Stimulated activated naive B cell treated with anti-CD40 and anti-IgM and Interleukin-4, amounts not matched to agents 10 μg/mL and 1 μg/mL and 100 μg/mL, for 72 hours (primary cell): ENCODE data around the gene PAQR8.

Source experiments
- ATAC-seq, 2 donors: fragments of 150-1000 bp; cut with Tn5 transposase; replicated peaks; 2 replicates each; pipeline ENCODE4 v1.10.0; 2021; ENCODE audit warnings: moderate library complexity in 1 of 2
- DNase-seq: peaks from one replicate; pipeline ENCODE4 v3.0.0; 2021
- H3K27ac Mint-ChIP-seq: one replicate; pipeline ENCODE4 v1.8.0; 2022; ENCODE audit warnings: mild to moderate bottlenecking, mixed read lengths
- H3K27me3 Mint-ChIP-seq, 2 donors: one replicate each; pipeline ENCODE4 v1.8.0; 2022; ENCODE audit warnings: mixed read lengths in 2 of 2
- H3K36me3 Mint-ChIP-seq, 2 donors: one replicate each; pipeline ENCODE4 v1.8.0; 2022; ENCODE audit warnings: mixed read lengths in 2 of 2, mild to moderate bottlenecking in 1 of 2
- H3K4me1 Mint-ChIP-seq, 2 donors: one replicate each; pipeline ENCODE4 v1.8.0; 2022; ENCODE audit warnings: mixed read lengths in 2 of 2, mild to moderate bottlenecking in 1 of 2
- H3K4me3 Mint-ChIP-seq, 2 donors: one replicate each; pipeline ENCODE4 v1.8.0; 2022; ENCODE audit warnings: mild to moderate bottlenecking in 2 of 2, mixed read lengths in 2 of 2, moderate library complexity in 1 of 2
- H3K9me3 Mint-ChIP-seq, 2 donors: one replicate each; pipeline ENCODE4 v1.8.0; 2022; ENCODE audit warnings: mixed read lengths in 2 of 2, mild to moderate bottlenecking in 1 of 2

The PAQR8 gene

GRCh38 chr6:52336919-52337561 is 24.9 kb upstream of the PAQR8 start:
- DNase-seq = no peak
- no peak for ATAC-seq
- H3K4me1 Mint-ChIP-seq = peaks cover 14 to 25% of the 10 kb centered on the region in 2 donors
- H3K4me3 Mint-ChIP-seq = no peak overlapping the region
- no peaks in the 10 kb centered on the region for H3K27me3 Mint-ChIP-seq
- no peaks in the 10 kb centered on the region for H3K36me3 Mint-ChIP-seq
- H3K9me3 Mint-ChIP-seq = no peaks in the 10 kb centered on the region
- no peak overlapping the region for H3K27ac Mint-ChIP-seq

GRCh38 chr6:52337633-52338290 is 24.2 kb upstream of the PAQR8 start:
- H3K4me1 Mint-ChIP-seq = peaks cover 15 to 28% of the 10 kb centered on the region in 2 donors
- no peaks in the 10 kb centered on the region for H3K36me3 Mint-ChIP-seq
- no peaks in the 10 kb centered on the region for H3K9me3 Mint-ChIP-seq
- DNase-seq (no peak), ATAC-seq (no peak)
- no peak overlapping the region for H3K27ac Mint-ChIP-seq
- no peaks in the 10 kb centered on the region for H3K27me3 Mint-ChIP-seq
- H3K4me3 Mint-ChIP-seq = no peak overlapping the region

- H3K27ac Mint-ChIP-seq = no peak overlapping the region
- DNase-seq = no peak
- ATAC-seq = no peak
- no peaks in the 10 kb centered on the region for H3K9me3 Mint-ChIP-seq
- H3K27me3 Mint-ChIP-seq = peaks cover 0 to 3% of the 10 kb centered on the region in 2 donors
- H3K4me3 Mint-ChIP-seq = no peak overlapping the region
- no peaks in the 10 kb centered on the region for H3K36me3 Mint-ChIP-seq
- H3K4me1 Mint-ChIP-seq = peaks cover 5 to 13% of the 10 kb centered on the region in 2 donors
Observed at GRCh38 chr6:52340603-52340880, 21.4 kb upstream of the PAQR8 start.

- H3K27me3 Mint-ChIP-seq = peaks cover 0 to 3% of the 10 kb centered on the region in 2 donors
- DNase-seq (no peak), ATAC-seq (no peak)
- no peak overlapping the region for H3K4me3 Mint-ChIP-seq
- H3K4me1 Mint-ChIP-seq = peaks cover 5 to 13% of the 10 kb centered on the region in 2 donors
- H3K27ac Mint-ChIP-seq = no peak overlapping the region
- no peaks in the 10 kb centered on the region for H3K9me3 Mint-ChIP-seq
- no peaks in the 10 kb centered on the region for H3K36me3 Mint-ChIP-seq
Observed at GRCh38 chr6:52341561-52342260, 20.2 kb upstream of the PAQR8 start.

GRCh38 chr6:52345311-52345710 is 16.6 kb upstream of the PAQR8 start:
- no peaks in the 10 kb centered on the region for H3K36me3 Mint-ChIP-seq
- H3K27ac Mint-ChIP-seq = no peak overlapping the region
- H3K4me1 Mint-ChIP-seq = peaks cover 2 to 11% of the 10 kb centered on the region in 2 donors
- H3K9me3 Mint-ChIP-seq = no peaks in the 10 kb centered on the region
- DNase-seq = no peak
- no peak for ATAC-seq
- H3K4me3 Mint-ChIP-seq = no peak overlapping the region
- peaks cover 0 to 3% of the 10 kb centered on the region in 2 donors for H3K27me3 Mint-ChIP-seq

GRCh38 chr6:52346503-52346902 is 15.4 kb upstream of the PAQR8 start:
- no peak overlapping the region for H3K27ac Mint-ChIP-seq
- peaks cover 0 to 3% of the 10 kb centered on the region in 2 donors for H3K27me3 Mint-ChIP-seq
- H3K4me1 Mint-ChIP-seq = peaks cover 13 to 23% of the 10 kb centered on the region in 2 donors

GRCh38 chr6:52347818-52348217 is 14.1 kb upstream of the PAQR8 start:
- H3K36me3 Mint-ChIP-seq = no peaks in the 10 kb centered on the region

More at GRCh38 chr6:52346503-52346902, 15.4 kb upstream of the PAQR8 start:
- Mint-ChIP-seq H3K9me3 (no peaks in the 10 kb centered on the region), H3K36me3 (no peaks in the 10 kb centered on the region), H3K4me3 (no peak overlapping the region)
- ATAC-seq (no peak), DNase-seq (no peak)

GRCh38 chr6:52351879-52352238 is 10.1 kb upstream of the PAQR8 start:
- no peak for DNase-seq
- Mint-ChIP-seq H3K4me1 (peaks cover 26 to 33% of the 10 kb centered on the region in 2 donors), H3K27me3 (no peaks in the 10 kb centered on the region), H3K36me3 (no peaks in the 10 kb centered on the region), H3K27ac (no peak overlapping the region), H3K9me3 (no peaks in the 10 kb centered on the region), H3K4me3 (peak overlapping the region; percentile 0 to 27)
- no peak for ATAC-seq

More at GRCh38 chr6:52347818-52348217, 14.1 kb upstream of the PAQR8 start:
- ATAC-seq = no peak
- no peak overlapping the region for H3K4me3 Mint-ChIP-seq
- H3K27me3 Mint-ChIP-seq = peaks cover 0 to 3% of the 10 kb centered on the region in 2 donors
- no peak for DNase-seq
- no peaks in the 10 kb centered on the region for H3K9me3 Mint-ChIP-seq
- peaks cover 22 to 28% of the 10 kb centered on the region in 2 donors for H3K4me1 Mint-ChIP-seq
- no peak overlapping the region for H3K27ac Mint-ChIP-seq

- peak; percentile 57 for DNase-seq
- Mint-ChIP-seq H3K36me3 (no peaks in the 10 kb centered on the region), H3K4me1 (peaks cover 26 to 33% of the 10 kb centered on the region in 2 donors), H3K27ac (peak overlapping the region; percentile 57), H3K27me3 (no peaks in the 10 kb centered on the region), H3K9me3 (no peaks in the 10 kb centered on the region), H3K4me3 (peak overlapping the region; percentile 24 to 37)
- ATAC-seq = peak; percentile 93 to 94
Observed at GRCh38 chr6:52352239-52353018, 9.5 kb upstream of the PAQR8 start.

- no peak for ATAC-seq
- Mint-ChIP-seq H3K4me3 (no peak overlapping the region), H3K27ac (no peak overlapping the region), H3K4me1 (peaks cover 19 to 23% of the 10 kb centered on the region in 2 donors), H3K36me3 (no peaks in the 10 kb centered on the region), H3K27me3 (no peaks in the 10 kb centered on the region), H3K9me3 (no peaks in the 10 kb centered on the region)
- no peak for DNase-seq
Observed at GRCh38 chr6:52356017-52356416, 5.9 kb upstream of the PAQR8 start.

GRCh38 chr6:52359403-52359802 is 2.5 kb upstream of the PAQR8 start:
- Mint-ChIP-seq H3K4me1 (peaks cover 17 to 23% of the 10 kb centered on the region in 2 donors), H3K27ac (no peak overlapping the region), H3K4me3 (no peak overlapping the region), H3K9me3 (no peaks in the 10 kb centered on the region), H3K36me3 (peaks cover 4 to 6% of the 10 kb centered on the region in 2 donors), H3K27me3 (no peaks in the 10 kb centered on the region)
- no peak for DNase-seq
- no peak for ATAC-seq

- no peaks in the 10 kb centered on the region for H3K9me3 Mint-ChIP-seq
- H3K36me3 Mint-ChIP-seq = peaks cover 4 to 6% of the 10 kb centered on the region in 2 donors
- no peak for DNase-seq
- ATAC-seq = no peak
- peaks cover 17 to 23% of the 10 kb centered on the region in 2 donors for H3K4me1 Mint-ChIP-seq
- H3K27me3 Mint-ChIP-seq = no peaks in the 10 kb centered on the region
- no peak overlapping the region for H3K4me3 Mint-ChIP-seq
- no peak overlapping the region for H3K27ac Mint-ChIP-seq
Observed at GRCh38 chr6:52360028-52360427, 1.9 kb upstream of the PAQR8 start.

- Mint-ChIP-seq H3K27ac (no peak overlapping the region), H3K36me3 (peaks cover 4 to 6% of the 10 kb centered on the region in 2 donors), H3K4me1 (peaks cover 17 to 23% of the 10 kb centered on the region in 2 donors), H3K9me3 (no peaks in the 10 kb centered on the region), H3K4me3 (peak overlapping the region; percentile 80 to 99), H3K27me3 (no peaks in the 10 kb centered on the region)
- no peak for ATAC-seq
- DNase-seq = no peak
Observed at GRCh38 chr6:52360601-52361413, 1.1 kb upstream of the PAQR8 start.
